HepG2 (cell line): Measurements from ENCODE around the gene MICALL2. TPM values are rescaled to one million over a fixed set of nuclear protein-coding genes. Genes with fewer than 3 reads are reported as not detected.
A peak's percentile ranks its signal among the peaks of the same experiment; 100 is the strongest.

Source experiments
- BHLHE40 ChIP-seq: IDR thresholded peaks from 2 replicates; pipeline ENCODE4 v1.6.1; 2011; ENCODE audit warnings: low read length, improper control_type of control experiment
- DNMT1 ChIP-seq: sonication (generic); formaldehyde crosslinking; IDR thresholded peaks from 2 replicates; pipeline ENCODE4 v1.5.1; 2020; ENCODE audit warnings: mild to moderate bottlenecking, missing genetic modification reagents
- ETV5 ChIP-seq: IDR thresholded peaks from 2 replicates; pipeline ENCODE4 v1.6.1; 2018; ENCODE audit warnings: missing biosample characterization, missing genetic modification reagents, inconsistent platforms, borderline replicate concordance
- KAT2B ChIP-seq: fragments of 150-350 bp; IDR thresholded peaks from 2 replicates; pipeline ENCODE4 v1.6.1; 2014; ENCODE audit warnings: low read depth, low read length, borderline replicate concordance
- KDM6A ChIP-seq: IDR thresholded peaks from 2 replicates; pipeline ENCODE4 v1.6.1; 2016; ENCODE audit warnings: low read depth
- PHF20 ChIP-seq: sonication (generic); formaldehyde crosslinking; IDR thresholded peaks from 2 replicates; pipeline ENCODE4 v1.5.0; 2020; ENCODE audit warnings: mild to moderate bottlenecking, missing genetic modification reagents
- REXO4 ChIP-seq: sonication (generic); formaldehyde crosslinking; IDR thresholded peaks from 2 replicates; pipeline ENCODE4 v1.8.0; 2022; ENCODE audit warnings: missing genetic modification reagents, mild to moderate bottlenecking, borderline replicate concordance
- RNF2 ChIP-seq: fragments of 450-650 bp; conservative IDR thresholded peaks from 2 replicates; pipeline ENCODE4 v1.6.1; 2016; ENCODE audit warnings: low read depth
- SRY ChIP-seq: sonication (generic); formaldehyde crosslinking; IDR thresholded peaks from 2 replicates; pipeline ENCODE4 v1.8.0; 2022; ENCODE audit warnings: mild to moderate bottlenecking, missing genetic modification reagents
- ZGPAT ChIP-seq: IDR thresholded peaks from 2 replicates; pipeline ENCODE4 v1.6.1; 2016; ENCODE audit warnings: mild to moderate bottlenecking
- ZMYM4 ChIP-seq: sonication (generic); formaldehyde crosslinking; IDR thresholded peaks from 2 replicates; pipeline ENCODE4 v1.8.1; 2023; ENCODE audit warnings: mild to moderate bottlenecking, missing genetic modification reagents
- ZNF878 ChIP-seq: sonication (generic); formaldehyde crosslinking; IDR thresholded peaks from 2 replicates; pipeline ENCODE4 v1.8.1; 2023; ENCODE audit warnings: mild to moderate bottlenecking, missing genetic modification reagents, moderate library complexity
- ZNF883 ChIP-seq: sonication (generic); formaldehyde crosslinking; IDR thresholded peaks from 2 replicates; pipeline ENCODE4 v1.5.1; 2020; ENCODE audit warnings: mild to moderate bottlenecking, missing genetic modification reagents; ENCODE audit errors: not compliant biosample characterization
- ZSCAN20 ChIP-seq: sonication (generic); formaldehyde crosslinking; IDR thresholded peaks from 2 replicates; pipeline ENCODE4 v1.4.0; 2020; ENCODE audit warnings: missing genetic modification reagents, mild to moderate bottlenecking, borderline replicate concordance
- ZSCAN30 ChIP-seq: sonication (generic); formaldehyde crosslinking; IDR thresholded peaks from 2 replicates; pipeline ENCODE4 v1.5.0; 2020; ENCODE audit warnings: mild to moderate bottlenecking, missing genetic modification reagents
- polyA plus RNA-seq, 8 experiments: library from polyadenylated mRNA; depleted of rRNA in 3 of 8; stranded (reverse) in 7 of 8; unstranded in 1 of 8; fragments of >200 nt; fragmentation: Illumina TruSeq in 4 of 8; extraction: Trizol in 4 of 8; gene quantifications; 2 replicates each; pipeline versions ENCODE4 v1.2.1 to v1.2.3, GENCODE V29; 2011 to 2016; ENCODE audit warnings: low read depth in 4 of 8, missing spikeins in 1 of 8, mixed read lengths in 1 of 8; ENCODE audit not compliant: insufficient read depth in 1 of 8
- total RNA-seq, 5 experiments: library from RNA; depleted of rRNA; stranded (reverse); fragments of >200 nt; fragmentation: Illumina TruSeq; extraction: Trizol; gene quantifications; 2 replicates each; pipeline ENCODE4 v1.2.3, GENCODE V29; 2016; ENCODE audit warnings: low read depth in 1 of 5
- TF ChIP-seq, protein P1 (sequence below): sonication (generic); formaldehyde crosslinking; IDR thresholded peaks from 2 replicates; pipeline ENCODE4 v1.4.0; 2020; ENCODE audit warnings: missing genetic modification reagents
- TF ChIP-seq, protein P2 (sequence below): sonication (generic); formaldehyde crosslinking; conservative IDR thresholded peaks from 2 replicates; pipeline ENCODE4 v1.8.0; 2022; ENCODE audit warnings: low read depth, missing genetic modification reagents
- TF ChIP-seq, protein P3 (sequence below): sonication (generic); formaldehyde crosslinking; IDR thresholded peaks from 2 replicates; pipeline ENCODE4 v1.5.0; 2020; ENCODE audit warnings: mild to moderate bottlenecking, missing genetic modification reagents, borderline replicate concordance
- TF ChIP-seq, protein P4 (sequence below): sonication (generic); formaldehyde crosslinking; IDR thresholded peaks from 2 replicates; pipeline ENCODE4 v1.8.0; 2022; ENCODE audit warnings: mild to moderate bottlenecking, missing genetic modification reagents, borderline replicate concordance

Gene MICALL2
- total and polyA plus RNA-seq, 2 of the 13 experiments (the other 11 are each of a cell fraction or from before 2014, with no cell fraction given): 5.8 to 12.4 TPM

GRCh38 chr7:1466524-1467271 is 7.4 kb upstream of the MICALL2 start (continued):
- TF ChIP-seq ZGPAT: peak; percentile 80
- peak; percentile 40; the same call in 1 of the 2 replicates for TF ChIP-seq SRY (CRISPR knock-in tag)
- TF ChIP-seq ZNF883: peak; percentile 66
- TF ChIP-seq, protein P1, sequence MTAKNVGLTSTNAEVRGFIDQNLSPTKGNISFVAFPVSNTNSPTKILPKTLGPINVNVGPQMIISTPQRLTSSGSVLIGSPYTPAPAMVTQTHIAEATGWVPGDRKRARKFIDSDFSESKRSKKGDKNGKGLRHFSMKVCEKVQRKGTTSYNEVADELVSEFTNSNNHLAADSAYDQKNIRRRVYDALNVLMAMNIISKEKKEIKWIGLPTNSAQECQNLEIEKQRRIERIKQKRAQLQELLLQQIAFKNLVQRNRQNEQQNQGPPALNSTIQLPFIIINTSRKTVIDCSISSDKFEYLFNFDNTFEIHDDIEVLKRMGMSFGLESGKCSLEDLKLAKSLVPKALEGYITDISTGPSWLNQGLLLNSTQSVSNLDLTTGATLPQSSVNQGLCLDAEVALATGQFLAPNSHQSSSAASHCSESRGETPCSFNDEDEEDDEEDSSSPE (CRISPR knock-in tag): no peak; the same call in 1 of the 2 replicates
- TF ChIP-seq RNF2: no peak
- no peak for TF ChIP-seq BHLHE40
- peak; percentile 50; the same call in 1 of the 2 replicates for TF ChIP-seq KDM6A
- TF ChIP-seq ZMYM4 (CRISPR knock-in tag): 0 out of 2 replicates have a peak, but pooled peaks have one; percentile 16
- TF ChIP-seq ZSCAN30 (CRISPR knock-in tag): no peak
- TF ChIP-seq, protein P2, sequence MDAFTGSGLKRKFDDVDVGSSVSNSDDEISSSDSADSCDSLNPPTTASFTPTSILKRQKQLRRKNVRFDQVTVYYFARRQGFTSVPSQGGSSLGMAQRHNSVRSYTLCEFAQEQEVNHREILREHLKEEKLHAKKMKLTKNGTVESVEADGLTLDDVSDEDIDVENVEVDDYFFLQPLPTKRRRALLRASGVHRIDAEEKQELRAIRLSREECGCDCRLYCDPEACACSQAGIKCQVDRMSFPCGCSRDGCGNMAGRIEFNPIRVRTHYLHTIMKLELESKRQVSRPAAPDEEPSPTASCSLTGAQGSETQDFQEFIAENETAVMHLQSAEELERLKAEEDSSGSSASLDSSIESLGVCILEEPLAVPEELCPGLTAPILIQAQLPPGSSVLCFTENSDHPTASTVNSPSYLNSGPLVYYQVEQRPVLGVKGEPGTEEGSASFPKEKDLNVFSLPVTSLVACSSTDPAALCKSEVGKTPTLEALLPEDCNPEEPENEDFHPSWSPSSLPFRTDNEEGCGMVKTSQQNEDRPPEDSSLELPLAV (CRISPR knock-in tag): no peak
- TF ChIP-seq PHF20 (CRISPR knock-in tag): no peak
- peak; percentile 22; the same call in 1 of the 2 replicates for TF ChIP-seq ETV5 (CRISPR knock-in tag)
- no peak for TF ChIP-seq ZSCAN20 (CRISPR knock-in tag)
- TF ChIP-seq KAT2B: no peak
- TF ChIP-seq ZNF878 (CRISPR knock-in tag): no peak
- 0 out of 2 replicates have a peak, but pooled peaks have one; percentile 84 for TF ChIP-seq DNMT1 (CRISPR knock-in tag)
- TF ChIP-seq REXO4 (CRISPR knock-in tag): no peak
- TF ChIP-seq, protein P3, sequence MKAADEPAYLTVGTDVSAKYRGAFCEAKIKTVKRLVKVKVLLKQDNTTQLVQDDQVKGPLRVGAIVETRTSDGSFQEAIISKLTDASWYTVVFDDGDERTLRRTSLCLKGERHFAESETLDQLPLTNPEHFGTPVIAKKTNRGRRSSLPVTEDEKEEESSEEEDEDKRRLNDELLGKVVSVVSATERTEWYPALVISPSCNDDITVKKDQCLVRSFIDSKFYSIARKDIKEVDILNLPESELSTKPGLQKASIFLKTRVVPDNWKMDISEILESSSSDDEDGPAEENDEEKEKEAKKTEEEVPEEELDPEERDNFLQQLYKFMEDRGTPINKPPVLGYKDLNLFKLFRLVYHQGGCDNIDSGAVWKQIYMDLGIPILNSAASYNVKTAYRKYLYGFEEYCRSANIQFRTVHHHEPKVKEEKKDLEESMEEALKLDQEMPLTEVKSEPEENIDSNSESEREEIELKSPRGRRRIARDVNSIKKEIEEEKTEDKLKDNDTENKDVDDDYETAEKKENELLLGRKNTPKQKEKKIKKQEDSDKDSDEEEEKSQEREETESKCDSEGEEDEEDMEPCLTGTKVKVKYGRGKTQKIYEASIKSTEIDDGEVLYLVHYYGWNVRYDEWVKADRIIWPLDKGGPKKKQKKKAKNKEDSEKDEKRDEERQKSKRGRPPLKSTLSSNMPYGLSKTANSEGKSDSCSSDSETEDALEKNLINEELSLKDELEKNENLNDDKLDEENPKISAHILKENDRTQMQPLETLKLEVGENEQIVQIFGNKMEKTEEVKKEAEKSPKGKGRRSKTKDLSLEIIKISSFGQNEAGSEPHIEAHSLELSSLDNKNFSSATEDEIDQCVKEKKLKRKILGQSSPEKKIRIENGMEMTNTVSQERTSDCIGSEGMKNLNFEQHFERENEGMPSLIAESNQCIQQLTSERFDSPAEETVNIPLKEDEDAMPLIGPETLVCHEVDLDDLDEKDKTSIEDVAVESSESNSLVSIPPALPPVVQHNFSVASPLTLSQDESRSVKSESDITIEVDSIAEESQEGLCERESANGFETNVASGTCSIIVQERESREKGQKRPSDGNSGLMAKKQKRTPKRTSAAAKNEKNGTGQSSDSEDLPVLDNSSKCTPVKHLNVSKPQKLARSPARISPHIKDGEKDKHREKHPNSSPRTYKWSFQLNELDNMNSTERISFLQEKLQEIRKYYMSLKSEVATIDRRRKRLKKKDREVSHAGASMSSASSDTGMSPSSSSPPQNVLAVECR (CRISPR knock-in tag): peak; percentile 64; the same call in 1 of the 2 replicates
- TF ChIP-seq, protein P4, sequence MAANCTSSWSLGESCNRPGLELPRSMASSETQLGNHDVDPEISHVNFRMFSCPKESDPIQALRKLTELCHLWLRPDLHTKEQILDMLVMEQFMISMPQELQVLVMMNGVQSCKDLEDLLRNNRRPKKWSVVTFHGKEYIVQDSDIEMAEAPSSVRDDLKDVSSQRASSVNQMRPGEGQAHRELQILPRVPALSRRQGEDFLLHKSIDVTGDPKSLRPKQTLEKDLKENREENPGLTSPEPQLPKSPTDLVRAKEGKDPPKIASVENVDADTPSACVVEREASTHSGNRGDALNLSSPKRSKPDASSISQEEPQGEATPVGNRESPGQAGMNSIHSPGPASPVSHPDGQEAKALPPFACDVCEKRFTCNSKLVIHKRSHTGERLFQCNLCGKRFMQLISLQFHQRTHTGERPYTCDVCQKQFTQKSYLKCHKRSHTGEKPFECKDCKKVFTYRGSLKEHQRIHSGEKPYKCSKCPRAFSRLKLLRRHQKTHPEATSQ (CRISPR knock-in tag): no peak
